ENCODE data around the gene FLRT2. TPM values are rescaled to one million over a fixed set of nuclear protein-coding genes. Genes with fewer than 3 reads are reported as not detected.

FLRT2 gene
- total RNA-seq, 1 experiment from 2014 or later = 13.2 TPM

- Mint-ChIP-seq H3K36me3 (peaks cover 19% of the 10 kb centered on the region), H3K27ac (no peak overlapping the region), H3K4me3 (no peak overlapping the region), H3K4me1 (peaks cover 38% of the 10 kb centered on the region), H3K9me3 (no peaks in the 10 kb centered on the region), H3K27me3 (ENCODE audit: low read depth) (no peaks in the 10 kb centered on the region)
- DNase-seq (ENCODE audit: low spot score) = no peak
- no peak for ATAC-seq
- CTCF ChIA-PET = no interaction called here
- POLR2A ChIA-PET = no interaction called here
- no peak for TF ChIP-seq FOXP1 (CRISPR knock-in tag; IDR thresholded peaks at IDR 0.05; ENCODE audit: borderline replicate concordance)
- TF ChIP-seq NFE2L1 (CRISPR knock-in tag; IDR thresholded peaks at IDR 0.05) = no peak
- no peak for TF ChIP-seq CREM (CRISPR knock-in tag; IDR thresholded peaks at IDR 0.05)
- TF ChIP-seq EMX1 (CRISPR knock-in tag; IDR thresholded peaks at IDR 0.05) = no peak
- TF ChIP-seq ZBTB21 (CRISPR knock-in tag; IDR thresholded peaks at IDR 0.05; ENCODE audit: borderline replicate concordance) = no peak
- no peak for TF ChIP-seq ERG (CRISPR knock-in tag; IDR thresholded peaks at IDR 0.05)
- TF ChIP-seq, protein P1, sequence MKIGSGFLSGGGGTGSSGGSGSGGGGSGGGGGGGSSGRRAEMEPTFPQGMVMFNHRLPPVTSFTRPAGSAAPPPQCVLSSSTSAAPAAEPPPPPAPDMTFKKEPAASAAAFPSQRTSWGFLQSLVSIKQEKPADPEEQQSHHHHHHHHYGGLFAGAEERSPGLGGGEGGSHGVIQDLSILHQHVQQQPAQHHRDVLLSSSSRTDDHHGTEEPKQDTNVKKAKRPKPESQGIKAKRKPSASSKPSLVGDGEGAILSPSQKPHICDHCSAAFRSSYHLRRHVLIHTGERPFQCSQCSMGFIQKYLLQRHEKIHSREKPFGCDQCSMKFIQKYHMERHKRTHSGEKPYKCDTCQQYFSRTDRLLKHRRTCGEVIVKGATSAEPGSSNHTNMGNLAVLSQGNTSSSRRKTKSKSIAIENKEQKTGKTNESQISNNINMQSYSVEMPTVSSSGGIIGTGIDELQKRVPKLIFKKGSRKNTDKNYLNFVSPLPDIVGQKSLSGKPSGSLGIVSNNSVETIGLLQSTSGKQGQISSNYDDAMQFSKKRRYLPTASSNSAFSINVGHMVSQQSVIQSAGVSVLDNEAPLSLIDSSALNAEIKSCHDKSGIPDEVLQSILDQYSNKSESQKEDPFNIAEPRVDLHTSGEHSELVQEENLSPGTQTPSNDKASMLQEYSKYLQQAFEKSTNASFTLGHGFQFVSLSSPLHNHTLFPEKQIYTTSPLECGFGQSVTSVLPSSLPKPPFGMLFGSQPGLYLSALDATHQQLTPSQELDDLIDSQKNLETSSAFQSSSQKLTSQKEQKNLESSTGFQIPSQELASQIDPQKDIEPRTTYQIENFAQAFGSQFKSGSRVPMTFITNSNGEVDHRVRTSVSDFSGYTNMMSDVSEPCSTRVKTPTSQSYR (CRISPR knock-in tag; IDR thresholded peaks at IDR 0.05) = no peak
- TF ChIP-seq ATF1 (CRISPR knock-in tag; IDR thresholded peaks at IDR 0.05) = no peak
- no peak for TF ChIP-seq ATF2 (CRISPR knock-in tag; IDR thresholded peaks at IDR 0.05; ENCODE audit: borderline replicate concordance, low read depth)
- TF ChIP-seq HMGA2 (CRISPR knock-in tag; IDR thresholded peaks at IDR 0.05) = no peak
- TF ChIP-seq, protein P2, sequence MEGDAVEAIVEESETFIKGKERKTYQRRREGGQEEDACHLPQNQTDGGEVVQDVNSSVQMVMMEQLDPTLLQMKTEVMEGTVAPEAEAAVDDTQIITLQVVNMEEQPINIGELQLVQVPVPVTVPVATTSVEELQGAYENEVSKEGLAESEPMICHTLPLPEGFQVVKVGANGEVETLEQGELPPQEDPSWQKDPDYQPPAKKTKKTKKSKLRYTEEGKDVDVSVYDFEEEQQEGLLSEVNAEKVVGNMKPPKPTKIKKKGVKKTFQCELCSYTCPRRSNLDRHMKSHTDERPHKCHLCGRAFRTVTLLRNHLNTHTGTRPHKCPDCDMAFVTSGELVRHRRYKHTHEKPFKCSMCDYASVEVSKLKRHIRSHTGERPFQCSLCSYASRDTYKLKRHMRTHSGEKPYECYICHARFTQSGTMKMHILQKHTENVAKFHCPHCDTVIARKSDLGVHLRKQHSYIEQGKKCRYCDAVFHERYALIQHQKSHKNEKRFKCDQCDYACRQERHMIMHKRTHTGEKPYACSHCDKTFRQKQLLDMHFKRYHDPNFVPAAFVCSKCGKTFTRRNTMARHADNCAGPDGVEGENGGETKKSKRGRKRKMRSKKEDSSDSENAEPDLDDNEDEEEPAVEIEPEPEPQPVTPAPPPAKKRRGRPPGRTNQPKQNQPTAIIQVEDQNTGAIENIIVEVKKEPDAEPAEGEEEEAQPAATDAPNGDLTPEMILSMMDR (IDR thresholded peaks at IDR 0.05) = no peak
- TF ChIP-seq AR (CRISPR knock-in tag; IDR thresholded peaks at IDR 0.05) = no peak
- TF ChIP-seq ZNF423 (CRISPR knock-in tag; IDR thresholded peaks at IDR 0.05) = no peak
- TF ChIP-seq, protein P3, sequence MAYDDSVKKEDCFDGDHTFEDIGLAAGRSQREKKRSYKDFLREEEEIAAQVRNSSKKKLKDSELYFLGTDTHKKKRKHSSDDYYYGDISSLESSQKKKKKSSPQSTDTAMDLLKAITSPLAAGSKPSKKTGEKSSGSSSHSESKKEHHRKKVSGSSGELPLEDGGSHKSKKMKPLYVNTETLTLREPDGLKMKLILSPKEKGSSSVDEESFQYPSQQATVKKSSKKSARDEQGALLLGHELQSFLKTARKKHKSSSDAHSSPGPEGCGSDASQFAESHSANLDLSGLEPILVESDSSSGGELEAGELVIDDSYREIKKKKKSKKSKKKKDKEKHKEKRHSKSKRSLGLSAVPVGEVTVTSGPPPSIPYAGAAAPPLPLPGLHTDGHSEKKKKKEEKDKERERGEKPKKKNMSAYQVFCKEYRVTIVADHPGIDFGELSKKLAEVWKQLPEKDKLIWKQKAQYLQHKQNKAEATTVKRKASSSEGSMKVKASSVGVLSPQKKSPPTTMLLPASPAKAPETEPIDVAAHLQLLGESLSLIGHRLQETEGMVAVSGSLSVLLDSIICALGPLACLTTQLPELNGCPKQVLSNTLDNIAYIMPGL (CRISPR knock-in tag; IDR thresholded peaks at IDR 0.05) = no peak
- TF ChIP-seq, protein P4, sequence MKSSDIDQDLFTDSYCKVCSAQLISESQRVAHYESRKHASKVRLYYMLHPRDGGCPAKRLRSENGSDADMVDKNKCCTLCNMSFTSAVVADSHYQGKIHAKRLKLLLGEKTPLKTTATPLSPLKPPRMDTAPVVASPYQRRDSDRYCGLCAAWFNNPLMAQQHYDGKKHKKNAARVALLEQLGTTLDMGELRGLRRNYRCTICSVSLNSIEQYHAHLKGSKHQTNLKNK (CRISPR knock-in tag; IDR thresholded peaks at IDR 0.05) = no peak
- no peak for TF ChIP-seq GRHL2 (CRISPR knock-in tag; IDR thresholded peaks at IDR 0.05; ENCODE audit: insufficient replicate concordance, severe bottlenecking)
These were observed 91.0 kb downstream of the FLRT2 start for GRCh38 chr14:85620947-85621346.
